Thymus (tissue), 14 donors: ENCODE results near the gene CPVL. TPM values are rescaled to one million over a fixed set of nuclear protein-coding genes. Genes with fewer than 3 reads are reported as not detected.

Experiments used
- DNase-seq, 9 donors: peaks; one replicate each; pipeline ENCODE4 v3.0.0-alpha.2; 2013; ENCODE audit warnings: low spot score in 9 of 9, low read depth in 6 of 9, missing footprints in 1 of 9
- H3K27ac ChIP-seq, 2 donors: one replicate each; pipeline ENCODE4 v1.5.1; 2013; ENCODE audit warnings: control low read depth in 1 of 2, low read depth in 1 of 2, low read length in 1 of 2, mild to moderate bottlenecking in 1 of 2, moderate library complexity in 1 of 2
- H3K27me3 ChIP-seq, 2 donors: one replicate each; pipeline ENCODE4 v1.5.1; 2013; ENCODE audit warnings: low read length in 1 of 2; ENCODE audit not compliant: control insufficient read depth in 2 of 2, insufficient read depth in 1 of 2
- H3K36me3 ChIP-seq, 2 donors: one replicate each; pipeline ENCODE4 v1.5.1; 2013; ENCODE audit warnings: low read length in 1 of 2, mild to moderate bottlenecking in 1 of 2, moderate library complexity in 1 of 2; ENCODE audit not compliant: control insufficient read depth in 2 of 2, insufficient read depth in 2 of 2
- H3K4me1 ChIP-seq, 2 donors: one replicate each; pipeline ENCODE4 v1.5.1; 2013; ENCODE audit warnings: low read length in 2 of 2; ENCODE audit not compliant: control insufficient read depth in 2 of 2, insufficient read depth in 2 of 2
- H3K4me3 ChIP-seq, 2 donors: one replicate each; pipeline ENCODE4 v1.5.1; 2013; ENCODE audit warnings: low read length in 2 of 2, control low read depth in 1 of 2, mild to moderate bottlenecking in 1 of 2
- H3K9me3 ChIP-seq, 2 donors: one replicate each; pipeline ENCODE4 v1.5.1; 2013; ENCODE audit warnings: low read length in 1 of 2, mild to moderate bottlenecking in 1 of 2; ENCODE audit not compliant: control insufficient read depth in 2 of 2, insufficient read depth in 1 of 2
- WGBS: extraction: QIAGEN DNeasy Blood & Tissue Kit; methylation state at CpG from one replicate; pipeline ENCODE4 v1.1.7; 2013; 5-methylcytosine and 5-hydroxymethylcytosine counted together
- long read RNA-seq, 10 donors: transcript quantifications; one replicate each; lab custom pipeline, GENCODE V29; 2026
- polyA plus RNA-seq: library from polyadenylated mRNA; stranded (reverse); fragments of 200-250 nt; gene quantifications from one replicate; pipeline ENCODE4 v1.2.3, GENCODE V29; 2013
- total RNA-seq: library from RNA; stranded (reverse); fragments of 120-200 nt; gene quantifications from one replicate; pipeline ENCODE4 v1.2.4, GENCODE V29; 2013
- donor health status: healthy.

The CPVL gene
- 125 TPM for total RNA-seq
- polyA plus RNA-seq = 112 TPM
- long read RNA-seq, donor 1, partial matches to known transcripts = 0 of 4 reads
- long read RNA-seq, donor 1, other reads (novel, unspliced or antisense) = 0 of 4 reads
- long read RNA-seq, donor 2 = 0 reads
- long read RNA-seq, donor 3, transcript CPVL-201 (13 exons, 2,091 nt) = major isoform, 32 of 40 reads
- long read RNA-seq, donor 3, partial matches to known transcripts = 5 of 40 reads
- long read RNA-seq, donor 3, other reads (novel, unspliced or antisense) = 0 of 40 reads
- long read RNA-seq, donor 4, transcript CPVL-201 (13 exons, 2,091 nt) = major isoform, 17 of 34 reads
- long read RNA-seq, donor 4, partial matches to known transcripts = 17 of 34 reads
- long read RNA-seq, donor 4, other reads (novel, unspliced or antisense) = 0 of 34 reads
- long read RNA-seq, donor 5, transcript CPVL-201 (13 exons, 2,091 nt) = major isoform, 66 of 118 reads
- long read RNA-seq, donor 5, partial matches to known transcripts = 41 of 118 reads
- long read RNA-seq, donor 5, other reads (novel, unspliced or antisense) = 10 of 118 reads
- long read RNA-seq, donor 6, transcript CPVL-201 (13 exons, 2,091 nt) = major isoform, 24 of 24 reads
- long read RNA-seq, donor 6, partial matches to known transcripts = 0 of 24 reads
- long read RNA-seq, donor 6, other reads (novel, unspliced or antisense) = 0 of 24 reads
- long read RNA-seq, donor 7, transcript CPVL-201 (13 exons, 2,091 nt) = major isoform, 40 of 53 reads
- long read RNA-seq, donor 7, partial matches to known transcripts = 13 of 53 reads
- long read RNA-seq, donor 7, other reads (novel, unspliced or antisense) = 0 of 53 reads
- long read RNA-seq, donor 8, transcript CPVL-201 (13 exons, 2,091 nt) = major isoform, 12 of 12 reads
- long read RNA-seq, donor 8, partial matches to known transcripts = 0 of 12 reads
- long read RNA-seq, donor 8, other reads (novel, unspliced or antisense) = 0 of 12 reads
- long read RNA-seq, donor 9, transcript CPVL-201 (13 exons, 2,091 nt) = major isoform, 15 of 15 reads
- long read RNA-seq, donor 9, partial matches to known transcripts = 0 of 15 reads
- long read RNA-seq, donor 9, other reads (novel, unspliced or antisense) = 0 of 15 reads
- long read RNA-seq, donor 10, transcript CPVL-201 (13 exons, 2,091 nt) = major isoform, 16 of 26 reads
- long read RNA-seq, donor 10, partial matches to known transcripts = 7 of 26 reads
- long read RNA-seq, donor 10, other reads (novel, unspliced or antisense) = 0 of 26 reads

- WGBS = 2% methylated on average over 42 of the region's 42 CpGs
- Histone ChIP-seq H3K27me3 (peaks cover 0 to 20% of the 10 kb centered on the region in 2 donors), H3K4me3 (peak within 1 kb of the TSS; percentile 67 to 77), H3K36me3 (no peaks in the 10 kb centered on the region), H3K4me1 (peaks cover 14 to 40% of the 10 kb centered on the region in 2 donors), H3K27ac (peak within 1 kb of the TSS in 1 of 2 donors; percentile 32), H3K9me3 (peaks cover 0 to 5% of the 10 kb centered on the region in 2 donors)
- DNase-seq = peak in 6 of 9 donors; percentile 24 to 68 (median 44)
These were observed at the start of gene CPVL for GRCh38 chr7:29146057-29146706. Gene CPVL (minus strand): TSS chr7:29146537. CDS start chr7:29121061, 25,476 bp downstream.

- H3K4me3 ChIP-seq = peak within 1 kb of the TSS; percentile 71 to 81
- no peak within 1 kb of the TSS for H3K27ac ChIP-seq
- no peaks in the 10 kb centered on the region for H3K36me3 ChIP-seq
- no peaks in the 10 kb centered on the region for H3K9me3 ChIP-seq
- WGBS = under 1% methylated on average over 89 of the region's 89 CpGs
- H3K4me1 ChIP-seq = peaks cover 7 to 27% of the 10 kb centered on the region in 2 donors
- H3K27me3 ChIP-seq = peaks cover 2 to 19% of the 10 kb centered on the region in 2 donors
- peak in 7 of 9 donors; percentile 26 to 77 (median 49) for DNase-seq
These were observed 48.5 kb upstream of the CPVL start, which contains the start of gene CHN2 for GRCh38 chr7:29194594-29195427. Gene CHN2 (plus strand): TSS chr7:29194775.

GRCh38 chr7:29194206-29194593, 47.9 kb upstream of the CPVL start:
- H3K4me3 ChIP-seq = peak overlapping the region; percentile 71 to 81
- H3K4me1 ChIP-seq = peaks cover 11 to 30% of the 10 kb centered on the region in 2 donors
- peaks cover 2 to 19% of the 10 kb centered on the region in 2 donors for H3K27me3 ChIP-seq
- DNase-seq = peak in 2 of 9 donors; percentile 17 to 45
- no peaks in the 10 kb centered on the region for H3K9me3 ChIP-seq
- WGBS = 5% methylated on average over 40 of the region's 40 CpGs
- H3K36me3 ChIP-seq = no peaks in the 10 kb centered on the region
- no peak overlapping the region for H3K27ac ChIP-seq

- no peak overlapping the region for H3K27ac ChIP-seq
- 62% methylated on average over 26 of the region's 26 CpGs for WGBS
These were observed 47.2 kb upstream of the CPVL start for GRCh38 chr7:29193316-29194205.

GRCh38 chr7:29192811-29193210, 46.5 kb upstream of the CPVL start:
- no peaks in the 10 kb centered on the region for H3K36me3 ChIP-seq
- no peak for DNase-seq
- peaks cover 11 to 30% of the 10 kb centered on the region in 2 donors for H3K4me1 ChIP-seq
- WGBS = 96% methylated on average over 8 of the region's 8 CpGs
- H3K27ac ChIP-seq = no peak overlapping the region
- H3K4me3 ChIP-seq = no peak overlapping the region
- peaks cover 2 to 19% of the 10 kb centered on the region in 2 donors for H3K27me3 ChIP-seq
- H3K9me3 ChIP-seq = no peaks in the 10 kb centered on the region

More at GRCh38 chr7:29193316-29194205, 47.2 kb upstream of the CPVL start:
- peaks cover 2 to 19% of the 10 kb centered on the region in 2 donors for H3K27me3 ChIP-seq
- no peaks in the 10 kb centered on the region for H3K9me3 ChIP-seq
- no peak for DNase-seq
- H3K4me3 ChIP-seq = peak overlapping the region in 1 of 2 donors; percentile 81
- H3K4me1 ChIP-seq = peaks cover 11 to 30% of the 10 kb centered on the region in 2 donors
- no peaks in the 10 kb centered on the region for H3K36me3 ChIP-seq

- no peak overlapping the region for H3K27ac ChIP-seq
- H3K4me3 ChIP-seq = no peak overlapping the region
- no peaks in the 10 kb centered on the region for H3K36me3 ChIP-seq
- 92% methylated on average over 1 of the region's 1 CpG for WGBS
- no peaks in the 10 kb centered on the region for H3K9me3 ChIP-seq
- H3K27me3 ChIP-seq = peaks cover 2 to 19% of the 10 kb centered on the region in 2 donors
- H3K4me1 ChIP-seq = peaks cover 11 to 30% of the 10 kb centered on the region in 2 donors
- no peak for DNase-seq
These were observed 46.0 kb upstream of the CPVL start for GRCh38 chr7:29192323-29192722.

- no peak overlapping the region for H3K4me3 ChIP-seq
- peaks cover 2 to 18% of the 10 kb centered on the region in 2 donors for H3K27me3 ChIP-seq
- H3K27ac ChIP-seq = no peak overlapping the region
- no peak for DNase-seq
- no peaks in the 10 kb centered on the region for H3K9me3 ChIP-seq
- WGBS = 95% methylated on average over 5 of the region's 5 CpGs
- H3K4me1 ChIP-seq = peaks cover 6 to 20% of the 10 kb centered on the region in 2 donors
- H3K36me3 ChIP-seq = no peaks in the 10 kb centered on the region
These were observed 44.2 kb upstream of the CPVL start for GRCh38 chr7:29190349-29191045.
